Breast epithelium (tissue), 4 donors: Measurements from ENCODE around the gene SELENOS. TPM values are rescaled to one million over a fixed set of nuclear protein-coding genes. Genes with fewer than 3 reads are reported as not detected.
A peak's percentile ranks its signal among the peaks of the same experiment; 100 is the strongest.

Experiments
- DNase-seq, 2 donors: peaks; one replicate each; pipeline ENCODE4 v3.0.0-alpha.2; 2019; ENCODE audit warnings: low spot score in 2 of 2
- H3K27ac ChIP-seq, 2 donors: fragments of 200-600 bp; sonication (generic) in 1 of 2; one replicate each; pipeline ENCODE4 v1.5.1; 2016 to 2019; ENCODE audit warnings: mild to moderate bottlenecking in 1 of 2
- H3K27me3 ChIP-seq, 2 donors: fragments of 200-600 bp; sonication (generic) in 1 of 2; one replicate each; pipeline versions ENCODE4 v1.5.1 to v1.6.0; 2017 to 2019; ENCODE audit warnings: control low read depth in 1 of 2, mild to moderate bottlenecking in 1 of 2
- H3K36me3 ChIP-seq: fragments of 200-600 bp; one replicate; pipeline ENCODE4 v1.5.1; 2019
- H3K4me1 ChIP-seq, 2 donors: fragments of 200-600 bp; sonication (generic); one replicate each; pipeline ENCODE4 v1.5.1; 2016 to 2019; ENCODE audit warnings: control low read depth in 1 of 2
- H3K4me3 ChIP-seq, 3 donors: fragments of 200-600 bp; sonication (generic); 1 replicate in 2 of 3; 2 replicates in 1 of 3; pipeline ENCODE4 v1.5.1; 2016 to 2019; ENCODE audit warnings: mild to moderate bottlenecking in 3 of 3, moderate library complexity in 2 of 3
- H3K9me3 ChIP-seq, 2 donors: fragments of 200-600 bp; sonication (generic) in 1 of 2; one replicate each; pipeline ENCODE4 v1.5.1; 2016 to 2019; ENCODE audit warnings: control low read depth in 1 of 2
- POLR2A ChIP-seq: fragments of 450-650 bp; IDR thresholded peaks from one replicate; pipeline ENCODE4 v1.6.1; 2016; ENCODE audit warnings: antibody characterized with exemption, mild to moderate bottlenecking, moderate library complexity
- POLR2AphosphoS5 ChIP-seq, 3 donors: sonication (generic); formaldehyde crosslinking; IDR thresholded peaks; one replicate each; pipeline ENCODE4 v1.6.1; 2017; ENCODE audit warnings: antibody characterized with exemption in 3 of 3
- intact Hi-C: fragments of 100-400 bp; cut with DNase I; formaldehyde crosslinking; loops from one replicate; pipeline ENCODE4 v1.15.1; 2023; ENCODE audit warnings: low total_unique reads
- total RNA-seq, 3 donors: library from RNA; depleted of rRNA; stranded (reverse); fragments of >200 nt; gene quantifications; one replicate each; pipeline ENCODE4 v1.1.0, GENCODE V29; 2016
- TF ChIP-seq, protein P1 (sequence below), 3 donors: fragments of 450-650 bp; IDR thresholded peaks; one replicate each; pipeline ENCODE4 v1.5.1; 2016 to 2017; ENCODE audit warnings: antibody characterized with exemption in 3 of 3, mild to moderate bottlenecking in 3 of 3, moderate library complexity in 3 of 3

The SELENOS gene
- total RNA-seq, 3 donors from 2014 or later, result 56.1 to 76.8 (median 76.4) TPM

DNA sequence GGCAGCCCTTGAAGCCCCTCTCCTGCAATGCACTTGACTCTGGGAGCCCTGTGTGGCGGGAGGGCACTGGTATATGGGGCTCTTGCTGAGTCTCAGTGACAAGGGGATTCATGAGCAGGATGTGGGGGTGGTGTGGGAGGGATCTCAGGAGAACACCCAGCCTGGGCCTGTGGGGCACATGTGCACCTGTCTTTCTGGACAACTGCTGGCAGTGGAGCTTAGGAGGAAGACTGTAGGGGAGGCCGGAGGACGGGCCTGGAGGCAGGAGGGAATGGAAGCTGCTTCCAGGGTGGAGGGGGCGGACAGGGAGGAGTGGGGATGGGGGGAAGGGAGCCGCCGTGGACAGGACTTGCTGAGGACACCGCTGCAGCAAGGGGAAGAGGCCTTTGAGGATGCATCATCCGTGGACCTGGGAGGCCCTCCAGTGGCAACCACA, 28.6 kb upstream of the SELENOS start:
- intact Hi-C loops, result loop anchor here (10.0 kb wide), 1 partner anchor 339 kb away; no protein-coding TSS in a partner anchor
- TF ChIP-seq POLR2A (no peak), POLR2AphosphoS5 (IDR thresholded peaks at IDR 0.05) (no peak)
- TF ChIP-seq, protein P1, sequence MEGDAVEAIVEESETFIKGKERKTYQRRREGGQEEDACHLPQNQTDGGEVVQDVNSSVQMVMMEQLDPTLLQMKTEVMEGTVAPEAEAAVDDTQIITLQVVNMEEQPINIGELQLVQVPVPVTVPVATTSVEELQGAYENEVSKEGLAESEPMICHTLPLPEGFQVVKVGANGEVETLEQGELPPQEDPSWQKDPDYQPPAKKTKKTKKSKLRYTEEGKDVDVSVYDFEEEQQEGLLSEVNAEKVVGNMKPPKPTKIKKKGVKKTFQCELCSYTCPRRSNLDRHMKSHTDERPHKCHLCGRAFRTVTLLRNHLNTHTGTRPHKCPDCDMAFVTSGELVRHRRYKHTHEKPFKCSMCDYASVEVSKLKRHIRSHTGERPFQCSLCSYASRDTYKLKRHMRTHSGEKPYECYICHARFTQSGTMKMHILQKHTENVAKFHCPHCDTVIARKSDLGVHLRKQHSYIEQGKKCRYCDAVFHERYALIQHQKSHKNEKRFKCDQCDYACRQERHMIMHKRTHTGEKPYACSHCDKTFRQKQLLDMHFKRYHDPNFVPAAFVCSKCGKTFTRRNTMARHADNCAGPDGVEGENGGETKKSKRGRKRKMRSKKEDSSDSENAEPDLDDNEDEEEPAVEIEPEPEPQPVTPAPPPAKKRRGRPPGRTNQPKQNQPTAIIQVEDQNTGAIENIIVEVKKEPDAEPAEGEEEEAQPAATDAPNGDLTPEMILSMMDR (IDR thresholded peaks at IDR 0.05), result no peak
- no peak overlapping the region for H3K27ac ChIP-seq
- H3K9me3 ChIP-seq, result no peaks in the 10 kb centered on the region
- no peak for DNase-seq
- H3K4me3 ChIP-seq, result no peak overlapping the region
- H3K4me1 ChIP-seq, result no peaks in the 10 kb centered on the region
- no peaks in the 10 kb centered on the region for H3K36me3 ChIP-seq
- no peaks in the 10 kb centered on the region for H3K27me3 ChIP-seq

DNA sequence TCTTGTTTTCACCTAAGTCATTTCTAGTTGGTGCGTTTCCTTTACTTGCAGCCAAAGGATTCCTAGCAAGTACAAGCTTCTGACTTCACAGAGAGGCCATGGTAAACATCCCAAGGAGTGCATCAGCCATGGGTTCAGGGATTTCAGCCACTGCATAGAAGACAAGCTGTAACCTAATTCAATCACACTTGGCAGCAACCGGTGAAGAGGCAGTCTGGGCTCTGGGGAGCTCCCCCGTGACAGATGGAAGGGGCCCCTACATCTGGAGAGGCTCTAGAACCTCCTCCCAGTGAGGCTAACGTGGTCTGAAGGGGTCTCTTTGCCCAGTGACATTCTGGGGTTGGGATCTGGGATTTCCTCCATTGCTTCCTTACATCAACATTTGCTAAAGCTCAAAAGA, 26.1 kb upstream of the SELENOS start:
- Histone ChIP-seq H3K27ac (no peak overlapping the region), H3K4me3 (no peak overlapping the region), H3K4me1 (no peaks in the 10 kb centered on the region), H3K27me3 (no peaks in the 10 kb centered on the region), H3K36me3 (no peaks in the 10 kb centered on the region), H3K9me3 (no peaks in the 10 kb centered on the region)
- intact Hi-C loops, result loop anchor here (10.0 kb wide), 1 partner anchor 341 kb away; no protein-coding TSS in a partner anchor
- DNase-seq, result no peak
- TF ChIP-seq POLR2A (no peak), POLR2AphosphoS5 (IDR thresholded peaks at IDR 0.05) (no peak)
- TF ChIP-seq, protein P1 (IDR thresholded peaks at IDR 0.05), result no peak

DNA sequence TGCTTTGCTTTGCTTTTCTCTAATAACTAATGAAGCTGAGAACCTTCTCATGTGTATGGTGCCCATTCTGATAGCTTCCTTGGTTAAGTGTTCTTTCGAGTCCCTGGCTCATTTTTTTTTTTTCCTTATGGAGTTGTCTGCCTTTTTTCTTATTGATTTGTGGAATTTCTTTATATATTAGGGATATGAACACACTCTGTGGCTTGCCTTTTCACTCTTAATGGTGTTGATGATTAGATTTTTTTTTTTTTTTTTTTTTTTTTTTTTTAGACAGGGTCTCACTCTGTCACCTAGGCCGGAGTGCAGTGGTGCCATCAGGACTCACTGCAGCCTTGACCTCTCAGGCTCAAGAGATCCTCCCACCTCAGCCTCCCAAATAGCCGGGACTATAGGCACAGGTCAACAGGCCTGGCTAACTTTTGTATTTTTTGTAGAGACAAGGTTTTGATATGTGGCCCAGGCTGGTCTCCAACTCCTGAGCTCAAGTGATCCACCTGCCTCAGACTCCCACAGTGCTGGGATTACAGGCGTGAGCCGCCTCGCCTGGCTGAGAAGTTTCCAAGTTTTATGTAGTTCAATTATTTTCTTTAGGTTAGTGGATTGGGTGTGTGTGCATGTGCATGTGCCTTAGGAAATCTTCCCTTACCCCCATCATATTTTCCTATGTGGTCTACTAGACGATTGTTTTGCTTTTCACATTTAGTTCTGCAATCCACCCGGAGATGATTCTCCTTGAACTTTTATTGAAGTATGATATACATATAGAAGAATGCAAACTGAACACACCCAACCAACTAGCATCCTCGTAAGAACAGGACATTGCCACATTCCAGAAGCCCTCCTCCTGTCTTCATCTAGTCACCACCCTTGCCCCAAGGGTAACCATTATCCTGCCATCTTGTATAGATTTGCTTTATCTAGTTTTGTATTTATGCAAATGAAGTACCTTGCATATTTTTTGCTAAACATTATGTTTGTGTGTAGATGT, 19.4 kb upstream of the SELENOS start:
- TF ChIP-seq, protein P1 (IDR thresholded peaks at IDR 0.05), result no peak
- TF ChIP-seq POLR2AphosphoS5 (IDR thresholded peaks at IDR 0.05), result no peak
- TF ChIP-seq POLR2A, result no peak
- no peak overlapping the region for H3K27ac ChIP-seq
- H3K36me3 ChIP-seq, result no peaks in the 10 kb centered on the region
- no peak for DNase-seq
- peaks cover 0 to 15% of the 10 kb centered on the region in 2 donors for H3K4me1 ChIP-seq
- H3K4me3 ChIP-seq, result peak overlapping the region in 1 of 3 donors; percentile 93
- no peaks in the 10 kb centered on the region for H3K9me3 ChIP-seq
- no peaks in the 10 kb centered on the region for H3K27me3 ChIP-seq
- intact Hi-C loops, result no loop called here

DNA sequence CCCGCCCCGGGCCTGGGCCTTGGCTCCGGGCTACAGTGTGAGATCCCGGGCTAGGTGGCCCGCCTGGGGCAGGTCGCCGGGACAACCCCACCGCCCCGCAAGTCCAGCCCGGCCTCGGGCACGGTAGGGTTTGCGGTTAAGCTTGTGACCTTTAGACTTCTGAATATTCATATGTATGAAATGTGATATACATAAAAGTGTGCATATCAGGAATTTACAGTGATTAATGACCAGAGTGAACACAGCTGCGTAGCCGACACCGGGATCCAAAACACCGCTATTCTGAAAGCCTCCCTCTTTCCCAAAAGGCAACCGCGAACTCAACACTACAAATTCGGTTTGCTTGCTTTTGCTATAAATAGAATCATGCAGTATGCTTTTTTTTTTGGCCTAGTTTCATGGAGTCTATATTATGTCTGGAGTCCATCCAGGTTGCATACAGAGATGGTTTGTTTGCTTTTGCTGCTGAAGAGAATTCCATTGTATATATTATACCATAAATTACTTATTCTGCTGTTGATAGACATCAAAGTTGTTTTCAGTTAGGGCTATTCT, 18.4 kb upstream of the SELENOS start:
- Histone ChIP-seq H3K4me1 (peaks cover 0 to 15% of the 10 kb centered on the region in 2 donors), H3K9me3 (no peaks in the 10 kb centered on the region), H3K27me3 (no peaks in the 10 kb centered on the region), H3K27ac (peak overlapping the region; percentile 95 to 96), H3K36me3 (no peaks in the 10 kb centered on the region), H3K4me3 (peak overlapping the region; percentile 93 to 97 (median 93))
- DNase-seq, result no peak
- intact Hi-C loops, result no loop called here
- TF ChIP-seq POLR2AphosphoS5 (IDR thresholded peaks at IDR 0.05) (no peak), POLR2A (no peak)
- TF ChIP-seq, protein P1 (IDR thresholded peaks at IDR 0.05), result no peak
